HG02884 (cell line): ENCODE results near the gene OR10G3.

ENCODE experiments used
- ATAC-seq: cut with Tn5 transposase; IDR thresholded peaks from one replicate; pipeline ENCODE4 v1.9.1; 2021; ENCODE audit warnings: mild to moderate bottlenecking, moderate library complexity; ENCODE audit not compliant: unreplicated experiment

Gene OR10G3

GRCh38 chr14:21536418-21537089 is 43.3 kb downstream of the OR10G3 start:
- no peak for ATAC-seq

- ATAC-seq: no peak
Observed at GRCh38 chr14:21535545-21536417, 44.1 kb downstream of the OR10G3 start.

- ATAC-seq: no peak
Observed at GRCh38 chr14:21534576-21534975, 45.3 kb downstream of the OR10G3 start.

- ATAC-seq: no peak
Observed at GRCh38 chr14:21533294-21533693, 46.6 kb downstream of the OR10G3 start.

DNA sequence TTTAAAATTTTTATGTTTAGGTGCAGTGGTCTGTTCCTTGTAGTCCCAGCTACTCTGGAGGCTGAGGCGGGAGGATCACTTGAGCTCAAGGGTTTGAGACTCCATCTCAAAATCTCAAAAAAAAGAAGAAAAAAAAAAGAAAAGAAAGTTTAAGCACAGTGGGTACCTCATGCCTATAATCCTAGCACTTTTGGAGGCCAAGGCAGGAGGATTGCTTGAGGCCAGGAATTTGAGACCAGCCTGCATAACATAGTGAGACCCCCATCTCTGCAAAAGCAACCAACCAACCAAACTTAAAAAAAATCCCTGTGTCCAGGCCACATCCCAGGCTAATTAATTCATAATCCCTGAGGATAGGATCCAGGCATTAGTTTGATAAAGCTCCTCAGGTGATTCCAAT is 50.4 kb downstream of the OR10G3 start:
- no peak for ATAC-seq

DNA sequence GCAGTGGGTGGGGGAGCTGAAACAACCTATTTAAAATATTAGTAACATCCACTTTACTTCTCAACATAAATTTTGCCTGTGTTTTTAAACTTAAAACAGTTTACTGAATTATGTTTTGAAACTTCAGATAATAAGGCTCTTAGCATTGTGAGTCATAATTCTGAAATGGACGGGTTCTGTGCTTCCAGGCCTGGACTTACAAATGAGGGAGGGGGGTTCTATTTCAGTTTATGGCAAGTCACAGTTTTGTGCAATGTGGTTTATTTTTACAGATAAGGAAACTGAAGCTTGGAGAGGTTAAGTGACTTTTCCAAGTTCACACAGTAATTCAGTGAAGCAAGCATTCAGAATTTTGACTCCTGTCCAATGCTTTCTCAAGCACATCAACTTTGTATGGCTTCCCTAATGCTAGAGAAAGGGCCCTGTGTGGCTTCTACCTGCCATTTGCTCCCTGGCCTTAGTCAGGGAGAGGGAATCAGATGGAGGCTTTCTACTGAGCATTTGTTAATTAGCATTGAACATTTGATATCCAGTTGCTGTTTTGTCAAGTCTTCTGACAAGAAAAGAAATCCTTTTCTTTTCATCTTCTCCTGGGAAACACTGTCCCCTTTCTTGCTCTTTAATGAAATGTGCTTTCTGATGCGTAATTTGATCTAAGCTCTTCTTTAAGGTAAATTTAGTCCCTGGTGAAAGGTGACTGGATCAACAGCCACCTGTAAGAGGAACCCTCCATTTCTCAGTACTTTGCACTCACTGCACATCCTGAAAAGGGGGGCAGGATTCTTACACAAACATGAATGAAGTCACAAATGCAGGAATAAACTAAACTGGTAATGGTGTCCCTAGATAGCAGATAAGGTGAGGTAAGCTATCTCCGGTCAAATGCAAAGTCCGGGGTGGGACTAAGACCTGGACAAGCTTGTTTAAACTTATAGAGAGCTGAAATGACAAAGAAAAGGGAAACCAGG is 51.2 kb downstream of the OR10G3 start:
- ATAC-seq: no peak

GRCh38 chr14:21527318-21527679 is 52.6 kb downstream of the OR10G3 start:
- ATAC-seq: no peak

GRCh38 chr14:21526672-21527317 is 53.1 kb downstream of the OR10G3 start:
- ATAC-seq: no peak

DNA sequence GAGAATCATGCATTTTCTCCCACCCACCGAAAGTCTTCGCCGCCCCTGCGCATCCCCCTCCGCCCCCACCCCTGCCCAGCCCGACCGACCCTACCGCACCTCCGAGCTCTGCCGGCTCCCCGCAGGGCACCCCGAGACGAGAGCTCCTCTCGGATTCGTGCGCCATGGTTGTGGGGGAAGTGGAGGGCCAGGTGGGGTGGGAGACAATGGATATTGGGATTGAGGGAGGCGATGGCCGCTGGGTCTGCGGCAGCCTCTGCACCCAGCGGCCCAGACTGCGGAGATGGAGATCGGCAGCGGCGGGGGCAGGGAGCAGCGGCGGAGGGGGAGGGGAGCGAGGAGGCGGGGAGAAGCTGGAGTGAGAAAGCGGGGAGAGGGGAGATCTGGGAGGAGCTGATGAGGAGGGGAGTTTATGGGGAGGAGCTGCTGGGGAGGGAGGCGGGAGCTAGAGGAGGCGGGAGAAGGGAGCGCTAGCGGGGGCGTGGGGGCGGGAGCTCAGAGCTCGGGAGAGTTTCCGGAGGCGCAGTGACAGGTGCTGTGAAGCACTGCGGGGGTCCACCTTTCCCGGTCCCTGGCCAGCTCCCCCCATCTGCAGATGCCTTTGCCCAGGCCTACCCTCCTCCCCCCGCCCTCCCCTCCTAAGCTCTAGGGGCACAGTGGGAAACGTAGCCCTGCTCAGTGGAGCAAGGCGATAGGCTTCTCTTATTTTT is 53.8 kb downstream of the OR10G3 start, which contains the start of gene SALL2:
Gene SALL2 (minus strand): TSS at position 385 of the 710 bp plus-strand sequence. CDS start 219 bp downstream, at position 166.
- no peak for ATAC-seq

DNA sequence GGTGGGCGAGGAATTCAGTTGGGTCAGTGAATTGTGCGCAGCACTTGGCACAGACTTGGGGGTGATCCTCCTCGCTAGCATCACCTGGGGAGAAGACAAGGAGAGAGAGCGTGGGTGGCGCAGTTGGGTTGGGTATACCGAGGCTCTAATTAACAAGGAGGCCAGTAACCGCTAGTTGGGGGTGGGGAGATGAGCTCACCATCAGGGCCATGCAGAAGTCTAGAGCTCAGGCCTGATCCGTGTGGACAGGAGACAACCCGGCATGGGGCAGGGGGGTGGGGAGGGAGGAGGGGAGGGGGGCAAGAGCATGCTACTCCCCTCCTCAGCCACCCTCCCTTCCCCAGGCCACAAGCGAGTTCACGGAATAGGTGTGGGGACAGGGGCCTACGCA is 54.3 kb downstream of the OR10G3 start:
- ATAC-seq: no peak

DNA sequence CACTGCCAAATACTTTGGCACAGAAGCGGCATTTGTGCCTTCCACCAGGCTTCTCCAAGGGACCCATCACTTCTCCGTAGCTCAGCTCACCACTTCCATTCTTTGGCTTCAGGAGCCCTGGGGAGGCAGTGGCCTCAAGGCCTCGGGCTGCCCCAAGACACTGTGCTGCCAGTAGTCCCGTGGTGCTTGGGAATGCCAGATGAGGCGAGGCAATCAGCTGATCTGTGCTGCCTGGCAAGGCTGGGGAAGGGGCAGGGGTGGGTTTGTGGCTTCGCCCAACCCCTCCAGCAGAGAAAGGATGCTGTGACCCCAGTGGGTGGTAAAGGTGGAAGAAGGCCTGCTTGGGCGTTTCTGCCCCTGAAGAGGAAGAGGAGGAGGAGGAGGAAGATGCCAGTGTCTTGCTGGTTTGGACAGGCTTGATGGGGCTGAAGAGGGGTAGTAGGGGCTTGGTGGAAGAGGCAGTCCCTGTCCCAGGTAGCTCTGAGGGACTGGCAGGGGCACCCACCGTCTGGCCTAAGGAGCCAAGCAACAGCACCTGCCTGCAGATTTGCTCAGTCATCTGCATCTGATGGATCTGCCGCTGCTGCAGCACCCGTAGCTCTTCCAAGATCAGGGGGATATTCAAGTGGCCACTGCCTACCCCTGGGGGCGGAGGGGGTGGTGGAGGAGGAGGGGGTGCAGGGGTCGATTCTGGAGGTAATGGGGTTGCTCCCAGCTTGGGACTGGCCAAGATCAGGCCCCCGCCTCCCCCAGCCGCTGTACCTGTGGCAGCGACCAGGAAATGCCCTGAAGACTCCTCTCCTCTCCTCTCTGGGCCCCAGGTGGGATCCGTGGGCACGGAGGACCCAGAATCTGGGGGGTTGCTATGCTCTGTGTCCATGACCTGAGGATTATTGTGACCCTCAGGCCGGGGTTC is 55.0 kb downstream of the OR10G3 start:
- ATAC-seq: no peak

DNA sequence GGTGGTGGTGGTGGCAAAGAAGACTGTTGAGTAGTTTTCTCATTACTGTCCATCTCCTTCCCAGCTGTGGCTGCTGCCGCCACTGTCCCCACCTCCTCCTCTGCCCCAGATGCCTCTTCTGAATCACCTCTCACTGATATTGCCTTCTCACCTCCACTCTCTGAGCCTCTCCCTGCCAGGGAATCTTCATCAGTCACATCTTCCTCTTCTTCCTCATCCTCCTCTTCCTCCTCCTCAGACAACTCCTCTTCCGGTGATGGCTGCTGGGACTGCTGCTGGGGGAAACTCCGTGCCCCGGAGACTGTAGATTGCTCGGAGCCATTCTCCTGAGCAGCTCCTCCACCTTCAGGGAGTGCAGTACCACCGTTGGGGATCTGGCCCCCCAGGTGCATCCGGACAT is 56.7 kb downstream of the OR10G3 start:
- ATAC-seq: no peak

GRCh38 chr14:21521501-21521900 is 58.4 kb downstream of the OR10G3 start:
- no peak for ATAC-seq

DNA sequence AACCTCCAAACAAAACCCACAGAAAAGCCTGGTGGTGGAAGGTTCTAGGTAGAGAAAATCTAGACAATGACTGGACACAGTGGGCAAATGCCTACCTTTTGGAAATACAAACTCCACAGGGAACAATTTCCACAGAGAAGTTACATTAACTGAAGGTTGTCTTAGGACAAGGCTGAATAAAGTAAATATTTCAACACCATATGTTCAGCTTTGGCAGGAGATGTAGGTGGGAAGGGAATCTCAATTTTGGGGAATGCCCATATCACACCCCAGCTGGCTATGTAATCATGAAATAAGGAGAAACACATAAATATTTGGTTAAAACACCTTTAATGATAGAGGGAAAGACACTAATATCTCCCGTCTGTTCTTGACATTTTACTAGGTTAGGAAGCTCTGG is 59.1 kb downstream of the OR10G3 start:
- ATAC-seq: no peak

GRCh38 chr14:21518725-21519124 is 61.2 kb downstream of the OR10G3 start:
- ATAC-seq: no peak
